Panc1 (cell line): ENCODE data around the gene IDE. TPM values are rescaled to one million over a fixed set of nuclear protein-coding genes. Genes with fewer than 3 reads are reported as not detected.
"Not testable (repeated sequence)": the region's sequence is repeated elsewhere in the genome, so short reads cannot be mapped to it uniquely, and the experiment has no call there.

ENCODE experiments used
- ATAC-seq: fragments of 200-7000 bp; cut with Tn5 transposase; 2 replicates; pipeline ENCODE4 v1.9.1; 2020; ENCODE audit warnings: mild to moderate bottlenecking, moderate library complexity
- BruUV-seq: library from RNA; stranded (reverse); fragments of 400-500 nt; replicated peaks from 2 replicates; lab custom pipeline; 2021; lab: Mats Ljungman, UMichigan
- CTCF ChIA-PET: fragments of 300-600 bp; sonication (Branson Sonifier 250); formaldehyde crosslinking; loops from one replicate; lab custom pipeline; 2022; ENCODE audit warnings: antibody characterized with exemption; lab: Charles Lee
- POLR2A ChIA-PET: fragments of 300-600 bp; sonication (Branson Sonifier 250); formaldehyde crosslinking; loops from one replicate; lab custom pipeline; 2022; ENCODE audit warnings: antibody characterized with exemption; lab: Charles Lee
- DNase-seq: peaks from one replicate; pipeline ENCODE4 v3.0.0-alpha.2; 2010; ENCODE audit warnings: low read depth, low spot score
- H3K27ac ChIP-seq: 2 replicates; pipeline ENCODE4 v1.5.1; 2011; ENCODE audit warnings: mild to moderate bottlenecking, low read length, inconsistent platforms
- H3K27me3 ChIP-seq: fragments of 200-500 bp; sonication (Bioruptor generic); 2 replicates; pipeline ENCODE4 v1.6.0; 2014; ENCODE audit warnings: low read length, inconsistent platforms; ENCODE audit not compliant: control insufficient read depth, insufficient read depth
- H3K36me3 ChIP-seq: fragments of 200-500 bp; sonication (Bioruptor generic); 2 replicates; pipeline ENCODE4 v1.5.1; 2014; ENCODE audit warnings: inconsistent platforms, mild to moderate bottlenecking, low read length, moderate library complexity; ENCODE audit not compliant: control insufficient read depth, insufficient read depth
- H3K4me1 ChIP-seq: 2 replicates; pipeline ENCODE4 v1.5.1; 2011; ENCODE audit warnings: inconsistent platforms, mild to moderate bottlenecking, low read length, moderate library complexity; ENCODE audit not compliant: control insufficient read depth, insufficient read depth
- H3K4me3 ChIP-seq, 2 experiments: 2 replicates each; pipeline ENCODE4 v1.5.1; 2011 to 2012; ENCODE audit warnings: low read depth in 2 of 2, low read length in 2 of 2, mild to moderate bottlenecking in 2 of 2, inconsistent platforms in 1 of 2, moderate library complexity in 1 of 2
- H3K9me3 ChIP-seq: fragments of 200-500 bp; sonication (Bioruptor generic); 2 replicates; pipeline ENCODE4 v1.5.1; 2014; ENCODE audit warnings: low read depth, mild to moderate bottlenecking, inconsistent platforms, low read length, moderate library complexity; ENCODE audit not compliant: control insufficient read depth, insufficient read depth
- CTCF ChIP-seq: fragments of 450-650 bp; IDR thresholded peaks from 2 replicates; pipeline ENCODE4 v1.5.1; 2017; ENCODE audit warnings: mild to moderate bottlenecking
- POLR2AphosphoS5 ChIP-seq: IDR thresholded peaks from 2 replicates; pipeline ENCODE4 v1.6.1; 2012; ENCODE audit warnings: mild to moderate bottlenecking, low read depth, low read length, moderate library complexity
- REST ChIP-seq, 2 experiments: IDR thresholded peaks; 2 replicates each; pipeline ENCODE4 v1.6.1; 2011 to 2012; ENCODE audit warnings: low read depth in 2 of 2, control low read depth in 1 of 2, low read length in 1 of 2, mild to moderate bottlenecking in 1 of 2, moderate library complexity in 1 of 2; ENCODE audit not compliant: insufficient read depth in 1 of 2
- SIN3A ChIP-seq: IDR thresholded peaks from 2 replicates; pipeline ENCODE4 v1.6.1; 2012; ENCODE audit warnings: low read depth, mild to moderate bottlenecking, low read length, moderate library complexity, borderline replicate concordance; ENCODE audit not compliant: insufficient read depth
- TCF7L2 ChIP-seq: IDR thresholded peaks from 2 replicates; pipeline ENCODE4 v1.6.1; 2011; ENCODE audit warnings: mild to moderate bottlenecking, low read depth, low read length, inconsistent platforms
- in situ Hi-C: cut with HindIII; loops from 2 replicates; pipeline ENCODE4 v1.10.0; 2016; ENCODE audit warnings: low sequenced_read_pairs, low pct_unique_long_range_greater_than_20kb
- intact Hi-C: fragments of 100-400 bp; cut with micrococcal nuclease; formaldehyde crosslinking; loops from one replicate; pipeline ENCODE4 v1.10.0; 2022; ENCODE audit not compliant: unreplicated experiment
- total RNA-seq: library from RNA; stranded (reverse); gene quantifications from one replicate; pipeline ENCODE4 v1.2.1, GENCODE V29; 2021; ENCODE audit not compliant: unreplicated experiment

The IDE gene
- total RNA-seq, 1 experiment from 2014 or later, result 79.0 TPM

GRCh38 chr10:92436611-92437010 lies 137.3 kb downstream of the IDE start:
- intact Hi-C loops, result no loop called here
- ChIA-PET CTCF (interaction anchor here (0.6 to 0.7 kb wide), 2 partner anchors 16 to 145 kb away, joined by 4 to 16 read pairs; partner anchors contain the start of genes CPEB3 and MARCHF5), POLR2A (no interaction called here)
- BruUV-seq, result no TSS peak
- DNase-seq (no peak), ATAC-seq (no peak)
- TF ChIP-seq REST (IDR thresholded peaks at IDR 0.05; ENCODE audit: insufficient read depth in 1 of 2, low read depth in 2 of 2, low read length in 1 of 2) (no peak), TCF7L2 (no peak), SIN3A (no peak), CTCF (no peak), POLR2AphosphoS5 (no peak)
- Histone ChIP-seq H3K27ac (no peak overlapping the region), H3K36me3 (no peaks in the 10 kb centered on the region), H3K4me3 (no peak overlapping the region), H3K27me3 (no peaks in the 10 kb centered on the region), H3K9me3 (no peaks in the 10 kb centered on the region), H3K4me1 (no peaks in the 10 kb centered on the region)
- in situ Hi-C loops, result no loop called here

- H3K4me1 ChIP-seq, H3K9me3 ChIP-seq, H3K4me3 ChIP-seq, H3K27ac ChIP-seq, in situ Hi-C loops, H3K27me3 ChIP-seq, H3K36me3 ChIP-seq, ATAC-seq, BruUV-seq, intact Hi-C loops, DNase-seq: not testable (repeated sequence)
- POLR2A ChIA-PET, result interaction anchor here (0.6 kb wide), 1 partner anchor 229 kb away, joined by 4 read pairs; no protein-coding TSS in a partner anchor
- CTCF ChIA-PET, result interaction anchor here (0.6 to 0.7 kb wide), 3 partner anchors 16 to 354 kb away, joined by 4 to 16 read pairs (median 7); partner anchors contain the start of genes CPEB3 and MARCHF5
Observed at GRCh38 chr10:92436065-92436464, 137.8 kb downstream of the IDE start.

- intact Hi-C loops (loop anchor here (2.0 kb wide), 2 partner anchors 144 to 348 kb away; partner anchors contain the start of genes CPEB3 and MARCHF5), in situ Hi-C loops (no loop called here)
- H3K9me3 ChIP-seq, result no peaks in the 10 kb centered on the region
- TF ChIP-seq REST (IDR thresholded peaks at IDR 0.05; ENCODE audit: insufficient read depth in 1 of 2, low read depth in 2 of 2, low read length in 1 of 2) (no peak), SIN3A (no peak), CTCF (no peak), TCF7L2 (no peak), POLR2AphosphoS5 (no peak)
- DNase-seq (no peak), ATAC-seq (no peak)
- no TSS peak for BruUV-seq
- H3K27me3 ChIP-seq, result no peaks in the 10 kb centered on the region
- H3K36me3 ChIP-seq, result no peaks in the 10 kb centered on the region
- H3K4me3 ChIP-seq, result no peak overlapping the region
- CTCF ChIA-PET, result interaction anchor here (0.5 to 0.7 kb wide), 5 partner anchors 19 to 943 kb away, joined by 3 to 7 read pairs (median 4); no protein-coding TSS in a partner anchor
- POLR2A ChIA-PET, result interaction anchor here (0.7 kb wide), 1 partner anchor 144 kb away, joined by 9 read pairs; no protein-coding TSS in a partner anchor
- H3K4me1 ChIP-seq, result no peaks in the 10 kb centered on the region
- no peak overlapping the region for H3K27ac ChIP-seq
Observed at GRCh38 chr10:92434385-92434784, 139.5 kb downstream of the IDE start.
